Memory B cell (primary cell): ENCODE measurements around the gene HOXA3.

ENCODE experiments used
- ATAC-seq: fragments of 150-1000 bp; cut with Tn5 transposase; 2 replicates; pipeline ENCODE4 v1.10.0; 2021; ENCODE audit warnings: low read depth, mild to moderate bottlenecking, moderate library complexity
- DNase-seq, 2 donors: peaks; one replicate each; pipeline ENCODE4 v3.0.0; 2022; ENCODE audit warnings: low spot score in 2 of 2
- H3K27ac Mint-ChIP-seq: one replicate; pipeline ENCODE4 v1.8.0; 2022; ENCODE audit warnings: mild to moderate bottlenecking, moderate library complexity, mixed read lengths
- H3K27me3 Mint-ChIP-seq: one replicate; pipeline ENCODE4 v1.8.0; 2022; ENCODE audit warnings: mixed read lengths
- H3K36me3 Mint-ChIP-seq: one replicate; pipeline ENCODE4 v1.8.0; 2022; ENCODE audit warnings: mild to moderate bottlenecking, mixed read lengths
- H3K4me1 Mint-ChIP-seq: one replicate; pipeline ENCODE4 v1.8.0; 2022; ENCODE audit warnings: mixed read lengths
- H3K4me3 Mint-ChIP-seq: one replicate; pipeline ENCODE4 v1.8.0; 2022; ENCODE audit warnings: mild to moderate bottlenecking, moderate library complexity, mixed read lengths
- H3K9me3 Mint-ChIP-seq: one replicate; pipeline ENCODE4 v1.8.0; 2022; ENCODE audit warnings: mixed read lengths

HOXA3 gene

GRCh38 chr7:27185013-27185853, 32.9 kb upstream of the HOXA3 start, which contains the start of gene HOXA11:
TSS of gene HOXA11 (minus strand) at chr7:27185232. CDS start at chr7:27185144, 88 bp downstream.
- H3K4me1 Mint-ChIP-seq, result peaks cover 17% of the 10 kb centered on the region
- no peak for DNase-seq
- no peak for ATAC-seq

GRCh38 chr7:27184337-27185012, 32.1 kb upstream of the HOXA3 start:
- ATAC-seq (no peak), DNase-seq (peak in 1 of 2 donors; percentile 49)
- peaks cover 18% of the 10 kb centered on the region for H3K4me1 Mint-ChIP-seq
- no peaks in the 10 kb centered on the region for H3K36me3 Mint-ChIP-seq
- no peaks in the 10 kb centered on the region for H3K9me3 Mint-ChIP-seq
- H3K27me3 Mint-ChIP-seq, result peaks cover 38% of the 10 kb centered on the region
- peak overlapping the region; percentile 76 for H3K27ac Mint-ChIP-seq
- H3K4me3 Mint-ChIP-seq, result peak overlapping the region; percentile 3

More at GRCh38 chr7:27185013-27185853, 32.9 kb upstream of the HOXA3 start, which contains the start of gene HOXA11:
- Mint-ChIP-seq H3K27me3 (peaks cover 42% of the 10 kb centered on the region), H3K27ac (peak within 1 kb of the TSS; percentile 76), H3K9me3 (no peaks in the 10 kb centered on the region), H3K36me3 (peaks cover 3% of the 10 kb centered on the region), H3K4me3 (peak within 1 kb of the TSS; percentile 22)

GRCh38 chr7:27183682-27184336, 31.4 kb upstream of the HOXA3 start:
- H3K9me3 Mint-ChIP-seq, result no peaks in the 10 kb centered on the region
- no peaks in the 10 kb centered on the region for H3K36me3 Mint-ChIP-seq
- DNase-seq (no peak), ATAC-seq (no peak)
- peaks cover 18% of the 10 kb centered on the region for H3K4me1 Mint-ChIP-seq
- no peak overlapping the region for H3K4me3 Mint-ChIP-seq
- peaks cover 41% of the 10 kb centered on the region for H3K27me3 Mint-ChIP-seq
- H3K27ac Mint-ChIP-seq, result no peak overlapping the region

GRCh38 chr7:27182861-27183681, 30.7 kb upstream of the HOXA3 start:
- Mint-ChIP-seq H3K9me3 (no peaks in the 10 kb centered on the region), H3K4me1 (peaks cover 14% of the 10 kb centered on the region), H3K27ac (peak overlapping the region; percentile 61), H3K27me3 (peaks cover 34% of the 10 kb centered on the region), H3K36me3 (no peaks in the 10 kb centered on the region), H3K4me3 (no peak overlapping the region)
- no peak for ATAC-seq
- DNase-seq, result no peak

- Mint-ChIP-seq H3K36me3 (no peaks in the 10 kb centered on the region), H3K4me3 (no peak overlapping the region), H3K27me3 (peaks cover 35% of the 10 kb centered on the region), H3K9me3 (no peaks in the 10 kb centered on the region), H3K4me1 (peaks cover 12% of the 10 kb centered on the region), H3K27ac (peak overlapping the region; percentile 61)
- no peak for ATAC-seq
- DNase-seq, result no peak
Observed at GRCh38 chr7:27182285-27182841, 30.0 kb upstream of the HOXA3 start.

GRCh38 chr7:27181795-27182275, 29.5 kb upstream of the HOXA3 start:
- H3K9me3 Mint-ChIP-seq, result no peaks in the 10 kb centered on the region
- peaks cover 12% of the 10 kb centered on the region for H3K4me1 Mint-ChIP-seq
- H3K36me3 Mint-ChIP-seq, result no peaks in the 10 kb centered on the region
- no peak for ATAC-seq
- DNase-seq, result no peak
- no peak overlapping the region for H3K27ac Mint-ChIP-seq
- H3K27me3 Mint-ChIP-seq, result peaks cover 35% of the 10 kb centered on the region
- H3K4me3 Mint-ChIP-seq, result no peak overlapping the region

- Mint-ChIP-seq H3K4me3 (no peak overlapping the region), H3K27ac (no peak overlapping the region), H3K27me3 (peaks cover 29% of the 10 kb centered on the region), H3K4me1 (peaks cover 9% of the 10 kb centered on the region), H3K36me3 (no peaks in the 10 kb centered on the region), H3K9me3 (no peaks in the 10 kb centered on the region)
- no peak for ATAC-seq
- DNase-seq, result no peak
Observed at GRCh38 chr7:27180431-27181420, 28.3 kb upstream of the HOXA3 start.

GRCh38 chr7:27179503-27180430, 27.4 kb upstream of the HOXA3 start:
- ATAC-seq, result peak; percentile 39
- Mint-ChIP-seq H3K36me3 (no peaks in the 10 kb centered on the region), H3K4me1 (peaks cover 6% of the 10 kb centered on the region), H3K27me3 (peaks cover 28% of the 10 kb centered on the region), H3K9me3 (no peaks in the 10 kb centered on the region), H3K27ac (no peak overlapping the region), H3K4me3 (no peak overlapping the region)
- peak in 1 of 2 donors; percentile 48 for DNase-seq

GRCh38 chr7:27179030-27179429, 26.6 kb upstream of the HOXA3 start:
- no peak for DNase-seq
- no peaks in the 10 kb centered on the region for H3K9me3 Mint-ChIP-seq
- no peaks in the 10 kb centered on the region for H3K36me3 Mint-ChIP-seq
- peaks cover 28% of the 10 kb centered on the region for H3K27me3 Mint-ChIP-seq
- H3K27ac Mint-ChIP-seq, result no peak overlapping the region
- peaks cover 5% of the 10 kb centered on the region for H3K4me1 Mint-ChIP-seq
- no peak overlapping the region for H3K4me3 Mint-ChIP-seq
- ATAC-seq, result no peak

- H3K4me1 Mint-ChIP-seq, result peaks cover 5% of the 10 kb centered on the region
- H3K27ac Mint-ChIP-seq, result no peak overlapping the region
- DNase-seq (no peak), ATAC-seq (no peak)
- no peak overlapping the region for H3K4me3 Mint-ChIP-seq
- H3K36me3 Mint-ChIP-seq, result no peaks in the 10 kb centered on the region
- no peaks in the 10 kb centered on the region for H3K9me3 Mint-ChIP-seq
- H3K27me3 Mint-ChIP-seq, result peaks cover 28% of the 10 kb centered on the region
Observed at GRCh38 chr7:27178366-27178765, 26.0 kb upstream of the HOXA3 start.

- H3K27me3 Mint-ChIP-seq, result peaks cover 26% of the 10 kb centered on the region
- H3K4me1 Mint-ChIP-seq, result peaks cover 5% of the 10 kb centered on the region
- DNase-seq, result no peak
- H3K9me3 Mint-ChIP-seq, result no peaks in the 10 kb centered on the region
- H3K36me3 Mint-ChIP-seq, result no peaks in the 10 kb centered on the region
- H3K27ac Mint-ChIP-seq, result no peak overlapping the region
- no peak for ATAC-seq
- no peak overlapping the region for H3K4me3 Mint-ChIP-seq
Observed at GRCh38 chr7:27177795-27178320, 25.5 kb upstream of the HOXA3 start.
